ENCODE measurements around the gene LZTR1.

DNA sequence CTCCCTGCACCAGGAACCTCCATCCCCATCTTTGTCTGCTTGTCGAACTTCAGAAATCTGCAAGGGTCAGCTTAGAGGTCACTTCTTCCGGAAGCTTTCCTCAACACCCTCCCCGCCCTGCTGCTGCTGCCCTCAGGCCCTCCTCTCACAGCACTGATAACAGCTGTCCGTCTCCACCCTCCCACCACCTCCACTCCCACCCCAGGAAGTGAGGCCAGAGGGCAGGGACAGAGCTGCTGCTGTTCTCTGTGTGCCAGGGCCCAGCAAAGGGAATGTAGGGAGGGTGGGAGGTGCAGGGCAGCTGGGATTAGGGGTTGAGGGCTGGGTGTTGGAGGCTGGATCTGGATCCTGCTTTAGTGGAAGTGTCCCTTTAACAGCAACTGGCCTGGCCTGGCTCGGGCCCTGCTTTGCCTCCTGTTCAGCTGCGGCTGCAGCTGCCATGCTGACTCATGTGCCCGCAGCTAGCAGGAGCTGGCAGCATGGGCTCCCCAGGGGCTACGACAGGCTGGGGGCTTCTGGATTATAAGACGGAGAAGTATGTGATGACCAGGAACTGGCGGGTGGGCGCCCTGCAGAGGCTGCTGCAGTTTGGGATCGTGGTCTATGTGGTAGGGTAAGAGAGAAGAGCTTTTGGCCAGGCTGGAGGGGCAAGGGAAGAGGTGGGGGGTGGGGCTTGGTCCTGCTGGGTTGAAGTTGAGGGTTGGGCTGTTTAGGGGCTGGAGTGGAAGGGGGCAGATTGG lies 32.8 kb downstream of the LZTR1 start, which contains the start of gene P2RX6:
- TF ChIP-seq, protein P1, sequence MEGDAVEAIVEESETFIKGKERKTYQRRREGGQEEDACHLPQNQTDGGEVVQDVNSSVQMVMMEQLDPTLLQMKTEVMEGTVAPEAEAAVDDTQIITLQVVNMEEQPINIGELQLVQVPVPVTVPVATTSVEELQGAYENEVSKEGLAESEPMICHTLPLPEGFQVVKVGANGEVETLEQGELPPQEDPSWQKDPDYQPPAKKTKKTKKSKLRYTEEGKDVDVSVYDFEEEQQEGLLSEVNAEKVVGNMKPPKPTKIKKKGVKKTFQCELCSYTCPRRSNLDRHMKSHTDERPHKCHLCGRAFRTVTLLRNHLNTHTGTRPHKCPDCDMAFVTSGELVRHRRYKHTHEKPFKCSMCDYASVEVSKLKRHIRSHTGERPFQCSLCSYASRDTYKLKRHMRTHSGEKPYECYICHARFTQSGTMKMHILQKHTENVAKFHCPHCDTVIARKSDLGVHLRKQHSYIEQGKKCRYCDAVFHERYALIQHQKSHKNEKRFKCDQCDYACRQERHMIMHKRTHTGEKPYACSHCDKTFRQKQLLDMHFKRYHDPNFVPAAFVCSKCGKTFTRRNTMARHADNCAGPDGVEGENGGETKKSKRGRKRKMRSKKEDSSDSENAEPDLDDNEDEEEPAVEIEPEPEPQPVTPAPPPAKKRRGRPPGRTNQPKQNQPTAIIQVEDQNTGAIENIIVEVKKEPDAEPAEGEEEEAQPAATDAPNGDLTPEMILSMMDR (IDR thresholded peaks at IDR 0.05), result no peak
- TF ChIP-seq POLR2A (IDR thresholded peaks at IDR 0.05), result no peak
